ENCODE measurements around the gene AKR1C8. TPM values are rescaled to one million over a fixed set of nuclear protein-coding genes. Genes with fewer than 3 reads are reported as not detected.

AKR1C8 gene
- total RNA-seq, 5 donors from 2014 or later (not counting 1 experiment from before 2014, with no cell fraction given), result 0.46 to 2.0 (median 1.6) TPM; not detected in 1

GRCh38 chr10:5198386-5198785, 13.4 kb upstream of the AKR1C8 start:
- no peaks in the 10 kb centered on the region for H3K4me1 Mint-ChIP-seq
- H3K36me3 ChIP-seq (ENCODE audit: control insufficient read depth in 2 of 2, extremely low read depth in 1 of 2, insufficient read depth in 1 of 2, low read length in 1 of 2), result no peaks in the 10 kb centered on the region
- DNase-seq (no peak), ATAC-seq (replicated peaks in 1 of 4) (no peak)
- peaks cover 0 to 13% of the 10 kb centered on the region in 2 donors for H3K27me3 Mint-ChIP-seq
- peaks cover 3% of the 10 kb centered on the region for H3K36me3 Mint-ChIP-seq
- H3K4me1 ChIP-seq (ENCODE audit: control insufficient read depth in 1 of 2, extremely low read depth in 1 of 2, insufficient read depth in 2 of 2, low read length in 2 of 2), result no peaks in the 10 kb centered on the region
- ChIA-PET CTCF (interaction anchor here in 1 of 2 donors (0.6 kb wide), 1 partner anchor 20 kb away, joined by 7 read pairs; no protein-coding TSS in a partner anchor), POLR2A (no interaction called here)
- H3K4me3 ChIP-seq (ENCODE audit: control insufficient read depth in 1 of 2, extremely low read depth in 1 of 2, low read length in 1 of 2), result no peak overlapping the region
- H3K27ac ChIP-seq (ENCODE audit: low read length), result no peak overlapping the region
- H3K4me3 Mint-ChIP-seq, result no peak overlapping the region
- WGBS (ENCODE audit: insufficient coverage), result no CpG with 5 or more reads among the region's 3 CpGs
- no peaks in the 10 kb centered on the region for H3K9me3 ChIP-seq
- no peak overlapping the region for H3K27ac Mint-ChIP-seq
- no peaks in the 10 kb centered on the region for H3K27me3 ChIP-seq (replicated peaks in 1 of 2; ENCODE audit: control insufficient read depth in 2 of 2, extremely low read depth in 1 of 2, insufficient read depth in 2 of 2, low read length in 1 of 2)
- peaks cover 7 to 27% (median 10%) of the 10 kb centered on the region in 3 donors for H3K9me3 Mint-ChIP-seq

- ATAC-seq (replicated peaks in 1 of 4), result no peak
- 78% methylated on average over 2 of the region's 4 CpGs for WGBS (ENCODE audit: insufficient coverage)
- no peak within 1 kb of the TSS for H3K27ac ChIP-seq (ENCODE audit: low read length)
- no peaks in the 10 kb centered on the region for H3K36me3 Mint-ChIP-seq
- no peaks in the 10 kb centered on the region for H3K27me3 ChIP-seq (replicated peaks in 1 of 2; ENCODE audit: control insufficient read depth in 2 of 2, extremely low read depth in 1 of 2, insufficient read depth in 2 of 2, low read length in 1 of 2)
- no peaks in the 10 kb centered on the region for H3K9me3 ChIP-seq
- H3K36me3 ChIP-seq (ENCODE audit: control insufficient read depth in 2 of 2, extremely low read depth in 1 of 2, insufficient read depth in 1 of 2, low read length in 1 of 2), result no peaks in the 10 kb centered on the region
- DNase-seq, result no peak
- H3K27ac Mint-ChIP-seq, result no peak within 1 kb of the TSS
- H3K4me1 ChIP-seq (ENCODE audit: control insufficient read depth in 1 of 2, extremely low read depth in 1 of 2, insufficient read depth in 2 of 2, low read length in 2 of 2), result no peaks in the 10 kb centered on the region
- ChIA-PET POLR2A (no interaction called here), CTCF (no interaction called here)
- peaks cover 0 to 2% of the 10 kb centered on the region in 2 donors for H3K27me3 Mint-ChIP-seq
- no peak within 1 kb of the TSS for H3K4me3 Mint-ChIP-seq
- no peaks in the 10 kb centered on the region for H3K4me1 Mint-ChIP-seq
- H3K9me3 Mint-ChIP-seq, result peaks cover 0 to 12% (median 0%) of the 10 kb centered on the region in 3 donors
- no peak within 1 kb of the TSS for H3K4me3 ChIP-seq (ENCODE audit: control insufficient read depth in 1 of 2, extremely low read depth in 1 of 2, low read length in 1 of 2)
These were observed 11.8 kb upstream of the AKR1C8 start, which contains the start of gene AKR1C4 for GRCh38 chr10:5196702-5197113. Gene AKR1C4, plus strand, starts transcription at chr10:5196837. Its CDS starts 31 bp downstream, at chr10:5196868.

- Histone ChIP-seq H3K4me3 (ENCODE audit: control insufficient read depth in 1 of 2, extremely low read depth in 1 of 2, low read length in 1 of 2) (no peak overlapping the region), H3K36me3 (ENCODE audit: control insufficient read depth in 2 of 2, extremely low read depth in 1 of 2, insufficient read depth in 1 of 2, low read length in 1 of 2) (no peaks in the 10 kb centered on the region), H3K4me1 (ENCODE audit: control insufficient read depth in 1 of 2, extremely low read depth in 1 of 2, insufficient read depth in 2 of 2, low read length in 2 of 2) (no peaks in the 10 kb centered on the region), H3K9me3 (no peaks in the 10 kb centered on the region), H3K27me3 (replicated peaks in 1 of 2; ENCODE audit: control insufficient read depth in 2 of 2, extremely low read depth in 1 of 2, insufficient read depth in 2 of 2, low read length in 1 of 2) (no peaks in the 10 kb centered on the region), H3K27ac (ENCODE audit: low read length) (no peak overlapping the region)
- peaks cover 0 to 2% of the 10 kb centered on the region in 2 donors for H3K27me3 Mint-ChIP-seq
- peaks cover 0 to 9% (median 0%) of the 10 kb centered on the region in 3 donors for H3K9me3 Mint-ChIP-seq
- WGBS (ENCODE audit: insufficient coverage), result no CpG with 5 or more reads among the region's 6 CpGs
- DNase-seq (no peak), ATAC-seq (replicated peaks in 1 of 4) (no peak)
- ChIA-PET POLR2A (no interaction called here), CTCF (no interaction called here)
- H3K36me3 Mint-ChIP-seq, result no peaks in the 10 kb centered on the region
- no peak overlapping the region for H3K4me3 Mint-ChIP-seq
- H3K4me1 Mint-ChIP-seq, result no peaks in the 10 kb centered on the region
- H3K27ac Mint-ChIP-seq, result no peak overlapping the region
These were observed 10.9 kb upstream of the AKR1C8 start for GRCh38 chr10:5195727-5196374.

- Mint-ChIP-seq H3K4me3 (no peak overlapping the region), H3K27me3 (no peaks in the 10 kb centered on the region), H3K36me3 (no peaks in the 10 kb centered on the region), H3K4me1 (no peaks in the 10 kb centered on the region), H3K27ac (no peak overlapping the region), H3K9me3 (peaks cover 0 to 4% (median 0%) of the 10 kb centered on the region in 3 donors)
- DNase-seq (no peak), ATAC-seq (replicated peaks in 1 of 4) (no peak)
- Histone ChIP-seq H3K4me3 (ENCODE audit: control insufficient read depth in 1 of 2, extremely low read depth in 1 of 2, low read length in 1 of 2) (no peak overlapping the region), H3K27me3 (replicated peaks in 1 of 2; ENCODE audit: control insufficient read depth in 2 of 2, extremely low read depth in 1 of 2, insufficient read depth in 2 of 2, low read length in 1 of 2) (no peaks in the 10 kb centered on the region), H3K4me1 (ENCODE audit: control insufficient read depth in 1 of 2, extremely low read depth in 1 of 2, insufficient read depth in 2 of 2, low read length in 2 of 2) (no peaks in the 10 kb centered on the region), H3K36me3 (ENCODE audit: control insufficient read depth in 2 of 2, extremely low read depth in 1 of 2, insufficient read depth in 1 of 2, low read length in 1 of 2) (no peaks in the 10 kb centered on the region), H3K27ac (ENCODE audit: low read length) (no peak overlapping the region), H3K9me3 (no peaks in the 10 kb centered on the region)
- ChIA-PET POLR2A (no interaction called here), CTCF (no interaction called here)
- no CpG with 5 or more reads among the region's 3 CpGs for WGBS (ENCODE audit: insufficient coverage)
These were observed 9.5 kb upstream of the AKR1C8 start for GRCh38 chr10:5194431-5194830.

- no peak for ATAC-seq (replicated peaks in 1 of 4)
- H3K27me3 Mint-ChIP-seq, result peaks cover 0 to under 1% of the 10 kb centered on the region in 2 donors
- no peak overlapping the region for H3K27ac Mint-ChIP-seq
- no peaks in the 10 kb centered on the region for H3K4me1 ChIP-seq (ENCODE audit: control insufficient read depth in 1 of 2, extremely low read depth in 1 of 2, insufficient read depth in 2 of 2, low read length in 2 of 2)
- DNase-seq, result no peak
- 90% methylated on average over 2 of the region's 2 CpGs for WGBS (ENCODE audit: insufficient coverage)
- H3K9me3 Mint-ChIP-seq, result no peaks in the 10 kb centered on the region
- H3K36me3 ChIP-seq (ENCODE audit: control insufficient read depth in 2 of 2, extremely low read depth in 1 of 2, insufficient read depth in 1 of 2, low read length in 1 of 2), result no peaks in the 10 kb centered on the region
- no peaks in the 10 kb centered on the region for H3K36me3 Mint-ChIP-seq
- H3K9me3 ChIP-seq, result no peaks in the 10 kb centered on the region
- no peaks in the 10 kb centered on the region for H3K4me1 Mint-ChIP-seq
- no peaks in the 10 kb centered on the region for H3K27me3 ChIP-seq (replicated peaks in 1 of 2; ENCODE audit: control insufficient read depth in 2 of 2, extremely low read depth in 1 of 2, insufficient read depth in 2 of 2, low read length in 1 of 2)
- ChIA-PET CTCF (no interaction called here), POLR2A (no interaction called here)
- H3K4me3 Mint-ChIP-seq, result no peak overlapping the region
- H3K27ac ChIP-seq (ENCODE audit: low read length), result no peak overlapping the region
- H3K4me3 ChIP-seq (ENCODE audit: control insufficient read depth in 1 of 2, extremely low read depth in 1 of 2, low read length in 1 of 2), result no peak overlapping the region
These were observed 3.4 kb upstream of the AKR1C8 start for GRCh38 chr10:5188358-5188757.

- Mint-ChIP-seq H3K4me1 (no peaks in the 10 kb centered on the region), H3K27ac (no peak overlapping the region), H3K9me3 (no peaks in the 10 kb centered on the region), H3K4me3 (no peak overlapping the region), H3K36me3 (no peaks in the 10 kb centered on the region), H3K27me3 (peaks cover 0 to 2% of the 10 kb centered on the region in 2 donors)
- Histone ChIP-seq H3K4me3 (ENCODE audit: control insufficient read depth in 1 of 2, extremely low read depth in 1 of 2, low read length in 1 of 2) (no peak overlapping the region), H3K9me3 (no peaks in the 10 kb centered on the region), H3K27ac (ENCODE audit: low read length) (no peak overlapping the region), H3K4me1 (ENCODE audit: control insufficient read depth in 1 of 2, extremely low read depth in 1 of 2, insufficient read depth in 2 of 2, low read length in 2 of 2) (no peaks in the 10 kb centered on the region), H3K27me3 (replicated peaks in 1 of 2; ENCODE audit: control insufficient read depth in 2 of 2, extremely low read depth in 1 of 2, insufficient read depth in 2 of 2, low read length in 1 of 2) (no peaks in the 10 kb centered on the region), H3K36me3 (ENCODE audit: control insufficient read depth in 2 of 2, extremely low read depth in 1 of 2, insufficient read depth in 1 of 2, low read length in 1 of 2) (no peaks in the 10 kb centered on the region)
- ATAC-seq (replicated peaks in 1 of 4) (no peak), DNase-seq (no peak)
- ChIA-PET CTCF (no interaction called here), POLR2A (interaction anchor here in 1 of 2 donors (0.6 kb wide), 1 partner anchor 456 kb away, joined by 3 read pairs; no protein-coding TSS in a partner anchor)
- WGBS (ENCODE audit: insufficient coverage), result no CpG with 5 or more reads among the region's 5 CpGs
These were observed 2.9 kb upstream of the AKR1C8 start for GRCh38 chr10:5187867-5188266.
